HG03060 (cell line): ENCODE measurements around the gene SEC24B.
"Not testable (repeated sequence)": the region's sequence is repeated elsewhere in the genome, so short reads cannot be mapped to it uniquely, and the experiment has no call there.

Experiments used
- ATAC-seq: cut with Tn5 transposase; IDR thresholded peaks from one replicate; pipeline ENCODE4 v1.9.1; 2021; ENCODE audit warnings: low read depth, moderate number of reproducible peaks; ENCODE audit not compliant: unreplicated experiment

SEC24B gene

DNA sequence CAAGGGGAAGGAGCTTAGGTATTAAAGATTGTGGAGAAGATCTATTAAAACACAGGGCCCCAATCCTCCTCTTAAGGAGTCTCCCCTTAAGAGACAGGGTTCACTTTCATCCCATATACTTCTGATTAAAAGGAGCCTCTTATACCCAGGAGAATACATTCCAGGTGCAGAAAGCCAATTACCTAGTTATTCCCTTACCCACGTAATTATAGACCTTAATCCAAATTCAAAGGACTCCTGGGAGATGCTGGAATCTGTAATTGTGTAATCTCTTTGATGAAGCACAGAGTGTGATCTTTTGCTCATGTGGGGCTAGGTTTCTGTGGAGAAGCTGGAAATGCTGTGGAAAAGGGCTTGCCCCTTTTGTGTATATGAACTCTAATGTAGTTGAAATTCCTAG, 1.4 kb upstream of the SEC24B start:
- no peak for ATAC-seq

DNA sequence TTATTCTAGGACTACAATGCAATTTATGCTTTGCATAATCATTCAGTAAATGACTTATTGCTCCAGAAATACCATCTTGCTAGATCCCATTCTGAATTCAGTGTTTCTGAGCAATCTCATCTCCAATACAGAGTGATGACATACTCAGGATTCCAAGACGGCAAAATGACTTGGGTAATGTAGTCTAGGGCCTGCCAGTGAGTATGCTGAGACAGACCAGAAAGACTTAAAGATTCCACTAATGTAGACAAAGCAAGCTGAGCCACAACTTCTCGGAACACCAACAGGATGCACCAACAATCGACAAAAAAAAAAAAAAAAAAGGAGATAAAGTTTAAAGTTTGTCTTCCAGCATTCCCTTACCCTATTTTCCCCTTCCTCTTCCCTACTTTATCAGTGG, 919 bp upstream of the SEC24B start:
- ATAC-seq: no peak

DNA sequence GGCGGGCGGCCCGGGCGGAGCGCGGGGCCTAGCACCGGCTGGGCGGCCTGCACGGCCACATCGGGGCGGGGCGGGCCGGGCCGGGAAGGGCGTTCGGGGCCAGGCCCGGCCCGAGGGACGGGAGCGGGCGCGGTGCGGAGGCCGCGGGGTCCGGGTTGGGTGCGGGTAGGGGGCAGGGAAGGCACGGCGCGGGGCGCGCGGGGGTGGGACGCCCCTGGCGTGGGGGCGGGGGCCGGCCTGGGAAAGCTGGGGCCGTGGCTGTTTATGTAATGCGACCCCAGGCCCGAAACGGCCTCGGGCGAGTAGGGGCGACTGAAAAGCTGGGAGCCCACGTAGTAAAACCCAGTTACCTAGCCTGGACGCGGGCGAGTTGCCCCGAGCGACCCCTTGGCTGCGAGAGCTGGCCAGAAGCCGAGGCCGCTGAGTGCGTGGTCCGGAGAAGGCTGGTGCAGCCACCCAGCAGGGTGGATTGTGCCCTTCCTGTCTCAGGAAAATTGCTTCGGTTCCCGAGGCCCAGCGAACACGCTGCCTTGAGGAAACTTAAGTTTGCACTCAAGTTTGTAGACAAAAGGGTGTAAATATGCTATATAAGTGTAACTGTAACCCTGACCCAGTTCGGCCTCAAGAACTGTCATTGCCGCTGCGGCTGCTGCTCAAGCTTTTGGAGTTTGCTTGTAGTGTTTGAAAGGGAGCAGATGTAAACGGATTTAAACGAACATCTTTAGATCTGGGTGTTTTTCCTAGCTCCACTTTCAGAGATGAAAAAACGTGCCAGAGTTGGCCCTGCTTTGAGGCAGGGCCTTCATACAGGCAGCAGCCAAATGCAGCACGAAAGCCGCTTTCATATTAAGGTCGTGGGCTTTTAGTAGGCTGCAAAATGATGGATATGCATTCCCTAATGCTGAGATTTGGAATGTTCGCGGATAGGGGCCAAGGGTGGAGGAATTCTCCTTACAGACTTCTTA, 674 bp downstream of the SEC24B start:
- ATAC-seq: no peak

DNA sequence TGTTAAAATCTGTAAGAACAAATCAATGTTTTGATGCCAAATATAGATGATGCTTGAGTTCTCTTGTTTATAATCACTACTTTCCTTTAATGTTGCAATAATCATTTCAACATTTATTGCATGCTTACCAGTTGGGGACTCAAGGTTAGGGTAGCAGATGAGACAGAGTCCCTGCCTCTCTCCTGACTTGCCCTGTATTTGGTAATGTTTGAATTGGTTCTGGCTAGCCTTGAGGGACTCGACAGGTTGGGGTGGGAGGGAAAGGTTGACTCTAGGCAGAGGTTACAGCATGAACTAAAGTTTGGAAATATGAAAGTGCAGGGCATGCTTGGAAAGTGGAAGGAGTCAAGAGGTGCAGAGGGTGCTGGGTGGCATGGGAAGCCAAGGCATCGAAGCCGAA, 2.0 kb downstream of the SEC24B start:
- ATAC-seq: no peak

DNA sequence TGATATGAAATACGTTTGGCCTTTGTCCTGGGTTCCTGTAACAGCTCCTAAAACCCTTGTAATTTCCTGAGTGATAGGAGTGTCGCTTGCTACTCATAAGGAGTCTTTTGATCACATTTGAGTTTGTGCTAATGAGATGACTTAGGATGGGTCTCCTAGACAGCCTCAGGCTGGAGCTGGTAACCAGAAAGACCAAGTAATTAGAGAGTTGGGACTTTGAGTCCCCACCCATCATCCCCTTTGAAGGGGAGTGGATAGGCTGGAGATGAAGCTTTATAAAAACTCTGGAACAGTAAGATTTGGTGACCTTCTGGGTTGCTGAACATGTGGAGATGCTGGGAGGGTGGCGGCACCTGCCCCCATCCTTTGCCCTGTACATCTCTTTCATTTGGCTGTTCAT, 2.9 kb downstream of the SEC24B start:
- ATAC-seq: no peak

DNA sequence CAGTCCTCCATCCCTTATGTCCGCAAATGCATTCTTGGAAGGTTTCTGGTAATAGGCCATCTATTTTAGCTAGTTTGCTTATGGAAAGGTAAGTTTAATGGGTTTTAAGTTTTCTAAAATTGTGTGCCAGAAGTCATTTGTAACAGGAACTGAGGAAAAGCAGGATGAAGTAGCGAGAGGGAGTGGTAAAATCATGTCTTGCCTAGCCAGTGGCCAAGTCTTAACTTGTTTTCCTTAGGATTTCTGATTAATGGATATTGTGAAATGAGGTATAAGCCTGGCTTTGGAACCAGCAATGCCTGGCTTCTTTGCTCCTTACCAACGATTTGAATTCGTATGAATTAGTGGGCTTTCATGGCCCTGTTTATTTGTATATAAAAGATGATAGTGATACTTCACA, 7.3 kb downstream of the SEC24B start:
- no peak for ATAC-seq

DNA sequence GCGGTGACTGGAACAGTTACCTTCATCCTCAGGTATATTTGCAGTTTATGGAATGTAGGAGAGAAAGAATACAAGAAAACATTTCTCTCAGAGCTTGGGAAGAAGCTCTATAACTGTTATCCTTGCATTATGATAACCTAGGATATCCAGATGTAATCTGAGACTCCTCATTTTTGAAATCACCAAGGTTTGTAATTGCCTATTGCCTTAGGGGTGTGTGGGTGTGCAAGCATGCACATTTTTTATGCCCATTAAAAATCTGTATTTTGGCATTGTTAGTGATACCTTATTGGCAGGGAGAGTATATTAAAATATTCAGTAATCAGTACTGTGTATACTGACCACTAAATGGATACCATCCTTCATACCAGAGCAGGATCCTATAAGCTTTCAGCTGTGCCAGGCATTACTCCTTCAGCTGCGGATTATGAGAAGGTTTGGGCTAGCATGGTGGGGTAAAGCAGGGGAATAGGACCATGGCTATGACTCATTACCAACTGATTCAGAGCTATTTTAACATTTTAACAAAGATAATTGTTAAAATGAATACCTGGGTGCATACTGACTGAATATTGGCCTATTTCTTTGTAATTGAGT, 8.3 kb downstream of the SEC24B start:
- no peak for ATAC-seq

DNA sequence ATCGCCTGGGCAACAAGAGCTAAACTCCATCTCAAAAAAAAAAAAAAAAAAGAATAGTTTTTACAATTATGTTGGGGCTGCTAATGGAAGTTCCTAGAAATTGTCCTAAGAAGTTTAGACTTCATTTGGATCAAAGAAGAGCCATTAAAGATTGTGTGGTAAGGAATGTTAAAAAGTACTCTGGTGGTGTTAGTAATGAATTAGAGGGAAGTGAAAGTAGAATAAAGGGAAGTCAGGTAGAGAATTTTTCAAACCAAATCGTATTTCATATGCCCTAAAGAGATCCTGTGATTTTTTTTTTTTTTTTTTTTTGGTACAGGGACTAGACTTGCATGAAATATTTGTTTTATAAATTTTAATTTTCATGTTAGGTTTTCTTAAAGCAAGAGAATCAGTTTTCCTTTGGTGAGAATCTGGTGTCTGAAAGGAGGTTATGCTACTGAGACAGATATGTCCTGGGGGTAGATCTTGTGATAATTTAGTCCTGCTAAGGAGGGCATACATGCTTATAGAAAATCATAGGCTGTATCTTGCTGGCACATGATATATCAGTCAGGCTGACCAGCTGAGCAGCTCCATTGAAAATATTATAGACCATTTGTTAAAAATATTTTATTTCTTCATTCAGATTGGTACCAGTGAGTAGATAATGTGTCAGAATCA, 10.7 kb downstream of the SEC24B start:
- ATAC-seq: no peak

DNA sequence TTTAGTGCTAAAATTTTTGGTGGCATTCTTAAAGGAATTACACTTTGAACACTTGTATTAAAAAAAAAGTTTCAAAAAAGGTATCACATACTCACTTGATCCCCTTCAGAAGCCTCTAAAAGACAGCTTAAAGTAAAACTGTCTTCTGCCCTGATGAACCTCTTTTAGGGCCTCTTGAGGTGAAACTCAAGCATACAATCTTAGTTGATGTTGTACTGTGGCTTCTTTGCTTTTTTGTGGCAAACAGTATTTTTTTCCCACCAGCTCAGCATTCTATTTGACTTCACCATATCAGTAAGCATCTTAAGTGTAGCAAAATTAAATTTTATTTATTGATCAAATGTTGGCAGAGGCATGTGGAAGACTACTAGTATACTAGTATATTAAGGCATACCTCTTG, 13.7 kb downstream of the SEC24B start:
- ATAC-seq: no peak

DNA sequence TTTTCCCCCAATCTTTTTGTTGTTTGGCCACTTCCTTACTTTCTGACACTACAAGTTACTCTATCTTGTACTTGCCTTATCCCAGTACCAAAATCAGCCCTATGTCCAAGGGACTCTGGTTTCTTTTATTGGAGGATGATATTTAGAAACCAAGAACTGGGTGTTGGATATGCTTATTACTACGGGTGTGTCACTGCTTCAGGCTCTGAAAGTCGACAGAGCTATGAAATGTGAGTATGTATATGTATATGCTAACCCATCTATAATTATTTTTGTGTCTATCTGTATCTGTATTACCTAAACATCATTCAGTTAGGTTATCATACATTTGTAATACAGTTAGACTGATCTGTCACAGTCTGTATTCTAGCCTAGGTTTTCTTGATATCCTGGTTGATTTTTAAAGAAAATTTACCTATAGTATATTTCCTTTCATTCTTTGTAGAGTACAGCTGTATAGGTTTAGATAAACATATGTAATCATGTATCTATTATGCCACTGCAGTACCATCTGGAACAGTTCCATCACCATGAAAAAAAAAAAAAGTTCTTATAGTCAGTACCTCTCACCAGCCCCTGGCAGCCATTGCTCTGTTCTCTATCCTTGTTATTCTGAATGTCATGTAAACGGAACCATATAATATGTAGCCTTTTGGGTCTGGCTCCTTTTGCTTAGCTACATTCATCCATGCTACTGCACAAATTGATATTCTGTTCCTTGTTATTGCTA, 18.1 kb downstream of the SEC24B start:
- ATAC-seq: no peak

DNA sequence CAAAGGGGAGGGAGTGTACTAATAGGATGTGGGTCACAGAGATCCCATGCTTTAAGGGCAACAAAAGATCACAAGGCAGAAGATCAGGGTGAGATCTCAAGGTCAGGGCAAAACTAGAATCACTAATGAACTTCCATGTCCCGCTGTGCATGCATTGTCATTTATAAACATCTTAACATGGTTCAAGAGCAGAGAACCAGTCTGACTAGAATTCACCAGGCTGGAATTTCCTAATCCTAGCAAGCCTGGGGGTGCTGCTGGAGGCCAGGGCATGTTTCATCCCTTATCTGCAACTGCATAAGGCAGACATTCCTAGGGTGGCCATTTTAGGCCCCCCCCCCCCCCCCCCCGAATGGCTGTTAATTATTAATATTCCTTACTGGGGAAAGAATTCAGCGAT, 19.5 kb downstream of the SEC24B start:
- not testable (repeated sequence) for ATAC-seq

DNA sequence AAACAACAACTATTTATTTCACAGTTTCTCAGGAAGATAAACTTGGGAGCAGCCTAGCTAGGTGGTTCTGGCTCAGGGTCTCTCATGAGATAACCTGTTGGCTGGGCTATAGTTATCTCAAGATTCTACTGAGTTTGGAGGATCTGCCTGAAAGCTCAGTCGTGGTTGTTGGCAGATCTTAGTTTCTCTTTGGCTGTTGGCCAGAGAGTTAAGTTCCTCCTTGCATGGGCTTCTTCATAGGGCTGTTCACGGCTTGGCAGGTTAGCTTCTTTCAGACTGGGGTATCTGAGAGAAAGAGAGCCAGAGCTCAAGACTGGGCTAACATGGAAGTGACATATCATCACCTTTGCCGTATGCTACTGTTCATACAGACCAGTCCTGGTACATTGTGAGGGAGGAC, 28.7 kb downstream of the SEC24B start:
- ATAC-seq: no peak

DNA sequence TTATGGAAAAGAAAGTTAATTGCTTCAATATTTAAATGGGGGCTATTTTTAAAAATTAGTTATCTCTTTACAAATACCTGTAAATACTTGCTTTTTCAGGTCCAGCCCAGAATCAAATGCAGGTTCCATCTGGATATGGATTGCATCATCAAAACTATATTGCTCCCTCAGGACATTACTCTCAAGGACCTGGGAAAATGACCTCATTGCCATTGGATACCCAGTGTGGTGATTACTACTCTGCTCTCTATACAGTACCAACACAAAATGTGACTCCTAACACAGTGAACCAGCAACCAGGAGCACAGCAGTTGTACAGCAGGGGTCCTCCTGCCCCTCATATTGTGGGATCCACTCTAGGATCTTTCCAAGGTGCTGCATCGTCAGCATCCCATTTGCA, 29.2 kb downstream of the SEC24B start:
- no peak for ATAC-seq

DNA sequence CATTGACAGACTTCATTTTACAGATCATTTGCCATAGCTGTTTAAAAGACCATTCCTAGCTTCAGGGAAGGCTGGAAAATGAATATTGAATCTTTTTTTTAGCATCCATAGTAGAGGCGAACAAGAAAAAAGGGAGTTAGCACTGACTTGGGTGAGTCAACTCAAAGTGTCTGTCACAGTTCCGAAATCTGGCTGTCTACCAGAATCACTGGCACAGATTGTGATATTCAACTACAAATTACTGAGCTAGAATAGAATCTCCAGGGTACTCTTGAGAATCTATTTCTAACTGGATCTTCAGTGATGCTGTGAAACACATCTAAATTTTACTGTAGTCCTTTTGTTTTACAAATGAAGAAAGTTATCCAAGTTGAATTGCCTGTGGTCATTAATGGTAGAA, 31.5 kb downstream of the SEC24B start:
- no peak for ATAC-seq

DNA sequence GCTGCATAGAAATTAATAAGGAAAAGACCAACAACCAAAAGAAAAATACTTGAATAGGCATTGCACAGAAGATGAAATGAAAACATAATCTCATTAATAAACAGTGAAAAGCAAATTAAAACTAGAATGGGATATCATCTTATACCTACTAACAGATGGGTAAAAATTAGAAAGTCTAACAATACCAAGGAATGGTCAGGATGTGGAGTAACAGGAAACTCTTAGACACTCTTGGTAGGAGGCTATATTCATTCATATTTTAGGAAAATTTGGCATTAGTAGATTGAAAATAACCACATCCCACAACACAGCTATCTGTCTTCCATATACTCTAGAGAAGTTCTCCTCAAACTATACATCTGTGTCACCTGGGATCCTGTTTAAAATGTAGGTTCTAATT, 36.3 kb downstream of the SEC24B start:
- no peak for ATAC-seq

DNA sequence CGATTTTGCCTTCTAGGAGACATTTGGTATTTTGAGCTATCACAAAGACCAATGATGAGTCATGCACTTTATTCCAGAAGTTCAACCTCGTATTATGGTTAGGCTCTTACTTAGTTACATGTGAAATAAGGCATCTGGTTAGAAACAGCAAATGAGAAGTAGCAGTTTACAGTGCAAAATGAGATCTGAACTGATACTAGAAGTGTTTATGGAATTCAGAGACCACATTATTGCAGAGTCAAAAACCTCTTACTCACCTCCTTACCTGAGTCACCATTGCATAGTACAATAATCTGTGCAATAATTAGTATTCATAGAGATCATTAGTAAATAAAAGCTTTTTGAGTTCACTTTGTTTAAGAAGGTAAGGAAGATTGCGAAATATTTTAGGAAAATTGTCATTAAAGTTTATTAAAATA, 38.7 kb downstream of the SEC24B start:
- ATAC-seq: no peak

DNA sequence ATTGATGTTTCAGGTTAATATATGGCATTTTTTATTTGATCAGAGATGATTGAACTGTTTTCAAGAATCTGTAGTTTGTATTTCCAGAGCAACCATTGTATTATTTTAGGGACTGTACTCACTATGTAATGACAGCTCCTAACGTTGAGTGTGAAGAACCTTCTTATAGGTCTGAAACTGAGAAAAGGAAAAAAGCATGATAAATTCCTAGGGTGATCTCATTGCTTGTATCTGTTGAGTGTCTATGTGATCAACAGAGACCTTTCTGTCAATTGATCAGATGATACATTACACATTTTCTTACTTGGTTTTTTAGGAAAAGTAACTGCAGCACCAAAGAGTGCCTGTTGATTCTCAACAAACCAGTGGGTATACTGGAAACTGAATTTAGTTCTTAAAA, 40.2 kb downstream of the SEC24B start:
- ATAC-seq: no peak

DNA sequence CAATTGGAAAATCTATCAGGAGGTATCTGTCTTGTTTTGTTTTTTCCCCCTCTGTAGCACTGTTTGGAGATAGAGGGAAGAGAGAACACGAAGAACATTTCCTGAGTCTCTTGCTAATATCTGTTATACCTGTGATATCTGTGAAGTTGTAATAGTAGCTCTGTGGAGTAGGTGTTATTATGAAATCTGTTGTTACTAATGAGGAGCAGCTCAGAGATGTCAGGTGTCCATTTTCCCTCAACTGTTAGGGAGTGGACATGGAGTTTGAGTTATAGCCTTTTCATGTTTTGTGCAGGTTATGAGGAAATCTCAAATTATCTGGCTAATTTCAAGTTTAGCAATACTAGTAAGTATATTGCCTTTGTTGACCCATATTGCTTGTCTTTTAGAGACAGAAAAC, 52.4 kb downstream of the SEC24B start:
- ATAC-seq: no peak

DNA sequence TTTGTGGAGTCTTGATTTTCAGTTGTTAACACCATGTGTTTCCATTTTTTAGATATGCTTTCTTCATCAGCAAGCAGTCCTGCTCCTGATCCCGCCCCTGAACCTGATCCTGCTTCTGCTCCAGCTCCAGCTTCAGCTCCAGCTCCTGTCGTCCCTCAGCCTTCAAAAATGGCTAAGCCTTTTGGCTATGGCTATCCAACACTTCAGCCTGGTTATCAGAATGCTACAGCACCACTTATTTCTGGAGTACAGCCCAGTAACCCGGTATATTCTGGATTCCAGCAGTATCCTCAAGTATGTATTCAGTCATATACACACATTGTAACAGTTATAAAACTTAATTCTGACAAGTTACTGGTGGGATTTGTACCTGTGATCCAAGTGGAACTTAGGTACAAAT, 60.9 kb downstream of the SEC24B start:
- ATAC-seq: no peak

DNA sequence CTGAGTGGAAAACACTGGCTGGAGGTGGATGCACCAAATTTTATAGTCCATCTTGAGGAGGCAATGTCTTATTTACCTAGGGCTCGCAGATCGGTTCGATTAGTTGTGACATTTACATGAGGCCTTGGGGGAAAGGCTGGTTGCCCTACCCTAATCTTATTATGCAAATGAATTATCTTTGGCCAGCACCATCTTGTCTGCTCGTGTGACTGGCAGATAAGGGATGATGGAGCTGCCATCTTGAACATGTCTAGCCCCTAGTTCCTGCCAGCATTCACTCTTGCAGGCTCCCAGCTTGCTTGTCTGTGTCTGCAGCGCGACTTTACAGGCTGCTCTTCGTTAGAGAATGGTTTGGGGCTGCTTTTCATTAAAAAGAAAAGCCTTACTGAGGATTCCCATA, 61.9 kb downstream of the SEC24B start:
- ATAC-seq: no peak

DNA sequence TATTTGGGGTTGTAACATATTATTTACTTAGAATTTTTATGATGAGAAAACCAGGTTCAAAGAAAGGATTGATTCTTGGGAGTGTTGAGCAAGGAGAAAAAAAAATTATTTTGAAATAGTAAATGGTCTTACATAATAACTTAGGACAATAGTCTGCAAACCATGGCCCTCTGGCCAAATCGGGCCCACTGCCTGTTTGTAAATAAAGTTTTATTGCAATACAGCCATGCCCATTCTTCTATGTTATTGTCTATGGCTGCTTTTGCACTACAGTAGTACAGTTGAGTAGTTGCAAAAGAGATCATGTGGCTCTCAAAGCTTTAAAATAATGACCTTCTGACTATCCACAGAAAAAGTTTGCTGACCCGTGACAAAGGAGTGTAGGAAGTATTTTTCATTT, 63.3 kb downstream of the SEC24B start:
- no peak for ATAC-seq
